Activated CD4-positive, alpha-beta memory T cell treated with anti-CD3 and anti-CD28 coated beads, Interleukin-2, amount 10 ng/mL, durations not matched to agents 7 days and 5 days (primary cell): ENCODE results near the gene MCUR1. TPM values are rescaled to one million over a fixed set of nuclear protein-coding genes. Genes with fewer than 3 reads are reported as not detected.
A peak's percentile ranks its signal among the peaks of the same experiment; 100 is the strongest.

Experiments used
- CTCF ChIA-PET: fragments of 350-600 bp; sonication (Branson Sonifier 250); formaldehyde crosslinking; loops from one replicate; lab custom pipeline; 2021; ENCODE audit warnings: antibody characterized with exemption, inconsistent platforms; lab: Charles Lee
- POLR2A ChIA-PET: fragments of 350-600 bp; sonication (Branson Sonifier 250); formaldehyde crosslinking; loops from one replicate; lab custom pipeline; 2021; ENCODE audit warnings: antibody characterized with exemption; lab: Charles Lee
- DNase-seq: peaks from one replicate; pipeline ENCODE4 v3.0.0-alpha.2; 2020
- H3K27ac Mint-ChIP-seq: one replicate; pipeline ENCODE4 v1.8.0; 2021; ENCODE audit warnings: mild to moderate bottlenecking, mixed read lengths
- H3K27me3 Mint-ChIP-seq: one replicate; pipeline ENCODE4 v1.8.0; 2021; ENCODE audit warnings: mixed read lengths
- H3K36me3 Mint-ChIP-seq: one replicate; pipeline ENCODE4 v1.8.0; 2021; ENCODE audit warnings: low read depth, mixed read lengths
- H3K4me1 Mint-ChIP-seq: one replicate; pipeline ENCODE4 v1.8.0; 2021; ENCODE audit warnings: mixed read lengths
- H3K4me3 Mint-ChIP-seq: one replicate; pipeline ENCODE4 v1.8.0; 2021; ENCODE audit warnings: mild to moderate bottlenecking, mixed read lengths
- H3K9me3 Mint-ChIP-seq: one replicate; pipeline ENCODE4 v1.8.0; 2021; ENCODE audit warnings: mixed read lengths
- total RNA-seq, 2 experiments: library from RNA; stranded (reverse); gene quantifications; one replicate each; pipeline ENCODE4 v1.2.3, GENCODE V29; 2021

Gene MCUR1
- total RNA-seq, 2 experiments from 2014 or later = 23.1 to 23.4 TPM

DNA sequence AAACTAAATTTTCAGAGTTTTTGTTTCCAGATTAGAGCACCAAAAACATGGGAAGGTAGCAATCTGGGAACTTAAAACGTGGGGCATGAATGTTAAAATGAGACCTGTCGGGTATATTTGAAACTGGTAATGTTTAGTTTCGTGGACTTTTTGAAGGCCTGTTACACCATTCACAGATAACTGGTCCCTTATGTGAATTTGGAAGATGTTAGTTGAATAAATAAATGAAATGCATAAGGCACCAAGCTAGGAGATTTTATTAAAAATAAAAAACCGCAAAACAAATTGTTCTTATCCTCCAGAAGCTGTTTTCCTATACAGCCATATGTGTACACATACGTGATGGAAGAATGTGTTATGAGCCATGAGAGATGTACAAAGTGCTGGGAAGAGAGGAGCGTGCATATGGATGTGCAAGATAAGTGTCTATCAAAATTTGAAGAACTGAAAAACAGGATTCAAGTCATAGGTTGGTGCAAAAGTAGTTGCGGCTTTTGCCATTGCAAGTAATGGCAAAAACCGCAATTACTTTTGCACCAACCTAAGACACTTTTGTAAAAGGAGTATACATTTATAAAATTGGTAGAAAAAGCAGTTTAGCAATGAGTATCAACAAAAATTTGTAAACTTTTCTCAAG is 700 bp upstream of the MCUR1 start:
- Mint-ChIP-seq H3K4me3 (peak overlapping the region; percentile 85), H3K27me3 (peaks cover 6% of the 10 kb centered on the region), H3K36me3 (no peaks in the 10 kb centered on the region), H3K27ac (peak overlapping the region; percentile 78), H3K9me3 (no peaks in the 10 kb centered on the region), H3K4me1 (peaks cover 36% of the 10 kb centered on the region)
- no peak for DNase-seq
- POLR2A ChIA-PET = interaction anchor here (0.6 to 2.7 kb wide), 8 partner anchors 20 to 241 kb away, joined by 3 to 17 read pairs (median 4); partner anchors contain the start of genes NOL7, RANBP9 and SIRT5
- CTCF ChIA-PET = interaction anchor here (1.1 to 2.2 kb wide), 5 partner anchors 13 to 241 kb away, joined by 3 to 11 read pairs (median 4); partner anchors contain the start of gene SIRT5

DNA sequence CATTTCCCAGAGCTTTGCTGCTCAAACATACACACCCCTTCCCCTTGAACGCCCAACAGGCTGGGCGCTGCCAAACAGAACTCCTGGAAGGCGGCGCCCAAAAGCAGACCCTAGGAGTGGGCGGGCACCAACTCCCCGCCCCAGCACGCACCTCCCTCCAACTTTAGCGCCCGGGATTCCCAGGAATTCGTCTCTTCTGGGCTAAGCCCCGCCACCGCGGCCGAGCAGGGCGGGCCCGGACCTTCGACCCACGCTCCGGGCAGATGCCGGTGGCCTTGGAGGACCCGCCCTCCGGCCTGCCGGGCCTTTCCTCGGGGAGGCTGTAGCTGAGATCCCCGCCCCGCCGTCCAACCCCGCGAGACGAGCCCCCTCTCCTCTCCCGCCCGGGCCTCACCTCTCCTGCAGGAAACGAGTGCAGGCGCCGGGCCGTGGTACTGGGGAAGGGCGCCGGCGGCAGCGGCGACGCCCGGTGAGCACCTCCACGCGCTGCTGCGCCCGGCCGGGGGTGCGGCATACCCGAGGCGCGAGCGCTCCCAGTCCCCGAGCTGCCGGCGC is 659 bp downstream of the MCUR1 start:
- ChIA-PET POLR2A (interaction anchor here (0.8 to 2.7 kb wide), 9 partner anchors 12 to 239 kb away, joined by 3 to 17 read pairs (median 4); partner anchors contain the start of genes NOL7, RANBP9 and SIRT5), CTCF (interaction anchor here (1.1 to 2.2 kb wide), 7 partner anchors 11 to 253 kb away, joined by 3 to 11 read pairs (median 4); partner anchors contain the start of genes NOL7 and SIRT5)
- Mint-ChIP-seq H3K4me3 (peak overlapping the region; percentile 85), H3K27ac (peak overlapping the region; percentile 75), H3K4me1 (peaks cover 36% of the 10 kb centered on the region), H3K9me3 (no peaks in the 10 kb centered on the region), H3K27me3 (peaks cover 6% of the 10 kb centered on the region), H3K36me3 (peaks cover 4% of the 10 kb centered on the region)
- DNase-seq = no peak

DNA sequence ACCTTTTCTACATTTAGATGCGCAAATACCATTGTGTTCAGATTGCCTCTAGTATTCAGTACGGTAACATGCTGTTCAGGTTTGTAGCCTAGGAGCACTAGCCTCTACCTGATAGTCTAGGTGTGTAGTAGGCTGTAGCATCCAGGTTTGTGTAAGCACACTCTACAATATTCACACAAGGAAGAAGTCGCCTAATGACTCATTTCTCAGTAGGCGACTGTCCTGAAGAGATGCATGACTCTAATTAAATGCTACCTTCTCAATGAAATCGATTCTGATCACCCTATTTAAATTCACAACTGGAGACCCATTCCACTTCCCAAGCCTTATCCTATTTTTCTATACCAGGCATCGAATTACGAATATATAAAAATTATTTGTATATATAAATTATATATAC is 1.3 kb downstream of the MCUR1 start:
- Mint-ChIP-seq H3K4me3 (peak overlapping the region; percentile 85), H3K27ac (no peak overlapping the region), H3K36me3 (peaks cover 9% of the 10 kb centered on the region), H3K4me1 (peaks cover 36% of the 10 kb centered on the region), H3K27me3 (peaks cover 2% of the 10 kb centered on the region), H3K9me3 (no peaks in the 10 kb centered on the region)
- DNase-seq = no peak
- ChIA-PET CTCF (interaction anchor here (1.2 to 1.3 kb wide), 2 partner anchors 197 to 254 kb away, joined by 4 to 7 read pairs; partner anchors contain the start of gene NOL7), POLR2A (interaction anchor here (0.8 to 2.7 kb wide), 5 partner anchors 11 to 197 kb away, joined by 3 to 17 read pairs (median 4); partner anchors contain the start of genes NOL7 and RANBP9)

DNA sequence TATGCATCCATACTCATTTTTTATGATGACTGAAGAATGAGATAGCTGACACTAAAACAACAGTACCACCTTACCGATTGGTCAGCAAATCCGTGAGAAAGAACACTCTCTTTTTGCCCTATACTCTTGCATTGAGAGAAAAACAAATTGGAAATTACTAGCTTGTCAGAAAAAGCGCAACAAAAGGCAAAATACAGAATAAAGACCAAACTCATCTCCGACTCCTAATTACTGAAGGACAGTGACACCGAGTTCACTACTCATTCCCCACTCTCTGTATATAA is 2.1 kb downstream of the MCUR1 start:
- CTCF ChIA-PET = interaction anchor here (1.0 to 2.1 kb wide), 2 partner anchors 11 to 17 kb away, joined by 3 to 12 read pairs; no protein-coding TSS in a partner anchor
- POLR2A ChIA-PET = interaction anchor here (0.7 kb wide), 1 partner anchor 103 kb away, joined by 3 read pairs; no protein-coding TSS in a partner anchor
- H3K4me3 Mint-ChIP-seq = no peak overlapping the region

DNA sequence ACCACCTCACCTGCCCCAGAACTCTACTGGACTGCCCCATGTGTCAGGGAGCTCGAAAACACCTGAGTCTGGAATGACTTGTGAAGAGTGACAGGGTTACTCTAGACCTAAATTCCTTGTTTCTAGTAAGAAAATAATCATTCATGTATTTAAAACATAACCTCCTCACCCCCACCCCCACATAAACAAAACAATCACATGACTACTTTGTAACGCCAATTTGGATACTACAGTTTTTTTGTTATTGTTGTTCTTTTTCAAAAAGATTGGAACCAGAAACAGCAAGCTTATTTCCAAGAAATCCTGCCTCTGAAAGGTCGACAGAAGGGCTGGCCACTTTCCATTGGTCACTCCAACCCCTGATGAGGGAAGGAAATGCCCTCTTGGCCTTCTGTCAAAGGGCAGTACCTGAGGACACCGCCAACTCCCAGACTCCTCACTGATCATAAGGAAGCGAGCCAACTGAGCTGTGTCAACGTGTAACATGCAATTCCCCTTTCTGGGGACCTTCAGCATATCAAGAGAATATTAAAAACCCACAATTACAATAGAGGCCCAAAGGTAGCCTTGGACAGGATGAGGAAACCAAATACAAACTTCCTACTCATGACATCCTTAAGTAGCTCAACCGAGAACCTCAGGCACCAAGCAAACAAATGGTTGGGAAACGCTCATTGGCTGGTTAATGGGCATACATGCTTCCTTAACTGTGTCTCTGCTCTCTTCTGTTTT is 2.6 kb downstream of the MCUR1 start:
- DNase-seq = no peak
- no peaks in the 10 kb centered on the region for H3K27me3 Mint-ChIP-seq
- H3K27ac Mint-ChIP-seq = no peak overlapping the region
- no peak overlapping the region for H3K4me3 Mint-ChIP-seq
- H3K4me1 Mint-ChIP-seq = peaks cover 36% of the 10 kb centered on the region
- H3K9me3 Mint-ChIP-seq = no peaks in the 10 kb centered on the region
- ChIA-PET POLR2A (interaction anchor here (0.7 to 1.2 kb wide), 2 partner anchors 100 to 102 kb away, joined by 3 to 6 read pairs; partner anchors contain the start of gene RANBP9), CTCF (interaction anchor here (1.0 to 2.1 kb wide), 3 partner anchors 10 to 255 kb away, joined by 3 to 12 read pairs (median 6); no protein-coding TSS in a partner anchor)
- peaks cover 9% of the 10 kb centered on the region for H3K36me3 Mint-ChIP-seq

More for the DNA sequence above, 2.1 kb downstream of the MCUR1 start:
- no peak overlapping the region for H3K27ac Mint-ChIP-seq
- no peaks in the 10 kb centered on the region for H3K9me3 Mint-ChIP-seq
- H3K27me3 Mint-ChIP-seq = no peaks in the 10 kb centered on the region
- H3K4me1 Mint-ChIP-seq = peaks cover 36% of the 10 kb centered on the region
- no peak for DNase-seq
- peaks cover 9% of the 10 kb centered on the region for H3K36me3 Mint-ChIP-seq

DNA sequence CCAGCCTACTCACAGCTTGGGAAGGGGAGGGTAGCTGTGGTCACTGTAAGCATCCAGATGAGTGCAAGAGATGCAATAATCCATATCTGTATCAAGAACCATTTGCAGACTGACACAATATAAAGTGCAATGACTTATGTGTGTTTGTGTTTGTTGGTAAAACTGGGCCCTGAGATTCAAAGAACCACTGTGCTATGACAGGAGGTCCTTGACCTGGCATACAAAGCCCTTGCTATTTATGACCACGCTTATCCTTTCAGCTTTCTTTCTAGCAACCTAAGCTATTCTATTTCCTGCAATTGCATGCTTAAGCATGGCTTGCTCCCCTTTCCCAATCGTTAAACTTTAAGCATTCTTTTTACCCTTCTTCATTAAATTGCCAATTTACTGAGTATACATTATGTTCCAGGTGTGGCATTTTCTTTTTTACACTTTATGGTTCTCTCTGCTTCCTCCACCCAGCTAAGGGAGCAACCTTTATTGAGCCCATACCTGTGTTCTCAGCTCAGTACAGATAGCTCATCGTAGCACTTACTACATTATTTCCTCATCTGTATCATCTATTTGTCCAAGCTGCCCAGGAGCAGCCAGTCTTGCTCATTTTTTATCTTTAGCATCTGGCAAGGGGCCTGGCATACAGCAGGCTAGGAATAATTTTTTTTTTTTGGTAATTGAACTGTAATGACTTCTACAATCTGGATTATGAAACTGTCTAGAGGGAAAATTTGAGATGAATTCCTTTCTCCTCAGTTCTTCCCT is 3.5 kb downstream of the MCUR1 start:
- Mint-ChIP-seq H3K27me3 (no peaks in the 10 kb centered on the region), H3K4me3 (no peak overlapping the region), H3K36me3 (peaks cover 9% of the 10 kb centered on the region), H3K4me1 (peaks cover 36% of the 10 kb centered on the region), H3K27ac (no peak overlapping the region), H3K9me3 (no peaks in the 10 kb centered on the region)
- CTCF ChIA-PET = interaction anchor here (1.2 to 2.1 kb wide), 3 partner anchors 15 to 256 kb away, joined by 4 to 12 read pairs (median 6); no protein-coding TSS in a partner anchor
- no peak for DNase-seq
- POLR2A ChIA-PET = interaction anchor here (1.2 kb wide), 1 partner anchor 99 kb away, joined by 6 read pairs; the partner anchor contains the start of gene RANBP9

DNA sequence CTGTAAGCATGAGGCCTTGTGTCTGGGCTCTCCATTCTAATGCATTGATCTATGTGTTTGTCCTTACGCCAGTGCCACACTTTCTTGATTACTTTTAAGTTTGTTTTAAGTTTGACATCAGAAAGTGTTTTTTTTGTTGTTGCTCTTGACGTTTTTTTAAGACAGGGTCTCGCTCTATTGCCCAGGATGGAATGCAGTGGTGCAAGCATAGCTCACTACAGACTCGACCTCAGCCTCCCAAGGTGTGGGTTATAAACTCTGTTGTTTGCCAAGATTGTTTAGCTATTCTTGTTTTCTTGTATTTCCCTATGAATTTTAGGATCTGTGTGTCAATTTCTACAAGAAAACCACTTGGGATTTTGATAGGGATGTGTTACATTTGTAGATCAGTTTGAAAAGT is 5.6 kb downstream of the MCUR1 start:
- CTCF ChIA-PET = interaction anchor here (3.7 kb wide), 1 partner anchor 14 kb away, joined by 19 read pairs; no protein-coding TSS in a partner anchor
- Mint-ChIP-seq H3K27me3 (no peaks in the 10 kb centered on the region), H3K27ac (no peak overlapping the region), H3K4me3 (no peak overlapping the region), H3K9me3 (no peaks in the 10 kb centered on the region), H3K36me3 (peaks cover 16% of the 10 kb centered on the region), H3K4me1 (peaks cover 29% of the 10 kb centered on the region)
- POLR2A ChIA-PET = no interaction called here
- no peak for DNase-seq

DNA sequence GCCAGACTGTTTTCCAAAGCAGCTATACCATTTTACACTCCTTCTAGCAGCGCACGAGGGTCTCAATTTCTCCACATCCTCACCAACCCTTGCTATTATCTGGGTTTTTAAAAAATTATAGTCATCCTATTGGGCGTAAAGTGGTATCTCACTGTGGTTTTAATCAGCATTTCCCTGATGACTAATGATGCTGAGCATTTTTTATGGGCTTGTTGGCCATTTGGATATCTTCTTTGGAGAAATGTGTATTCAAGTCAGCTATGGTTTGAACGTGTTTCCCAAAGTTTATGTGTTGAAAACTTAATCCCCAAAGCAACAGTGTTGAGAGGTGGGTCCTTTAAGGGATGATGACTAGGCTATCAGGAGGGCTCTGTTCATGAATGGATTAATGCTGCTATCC is 6.7 kb downstream of the MCUR1 start:
- Mint-ChIP-seq H3K9me3 (no peaks in the 10 kb centered on the region), H3K4me3 (no peak overlapping the region), H3K36me3 (peaks cover 20% of the 10 kb centered on the region), H3K27me3 (no peaks in the 10 kb centered on the region), H3K4me1 (peaks cover 21% of the 10 kb centered on the region), H3K27ac (no peak overlapping the region)
- ChIA-PET POLR2A (no interaction called here), CTCF (interaction anchor here (0.6 to 3.7 kb wide), 3 partner anchors 13 to 364 kb away, joined by 3 to 19 read pairs (median 3); no protein-coding TSS in a partner anchor)
- DNase-seq = no peak

DNA sequence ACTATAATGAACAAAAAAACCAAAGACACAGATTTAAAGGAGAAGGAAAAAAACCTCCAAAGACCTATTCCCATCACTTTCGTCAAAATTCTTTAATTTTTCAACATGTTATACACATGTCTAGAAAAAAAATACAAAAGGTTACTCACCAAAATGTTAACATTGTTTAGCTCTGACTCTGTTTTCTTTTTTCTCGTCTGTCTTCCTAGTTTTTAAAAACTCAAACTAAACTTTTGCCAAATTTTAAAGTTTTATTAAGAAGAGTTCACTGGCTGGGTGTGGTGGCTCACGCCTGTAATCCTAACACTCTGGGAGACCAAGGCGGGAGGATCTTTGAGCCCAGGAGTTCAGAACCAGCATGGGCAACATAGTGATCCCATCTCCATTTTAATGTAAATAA is 10.8 kb downstream of the MCUR1 start:
- ChIA-PET CTCF (interaction anchor here (1.5 kb wide), 1 partner anchor 8 kb away, joined by 6 read pairs; no protein-coding TSS in a partner anchor), POLR2A (no interaction called here)
- H3K36me3 Mint-ChIP-seq = peaks cover 29% of the 10 kb centered on the region

DNA sequence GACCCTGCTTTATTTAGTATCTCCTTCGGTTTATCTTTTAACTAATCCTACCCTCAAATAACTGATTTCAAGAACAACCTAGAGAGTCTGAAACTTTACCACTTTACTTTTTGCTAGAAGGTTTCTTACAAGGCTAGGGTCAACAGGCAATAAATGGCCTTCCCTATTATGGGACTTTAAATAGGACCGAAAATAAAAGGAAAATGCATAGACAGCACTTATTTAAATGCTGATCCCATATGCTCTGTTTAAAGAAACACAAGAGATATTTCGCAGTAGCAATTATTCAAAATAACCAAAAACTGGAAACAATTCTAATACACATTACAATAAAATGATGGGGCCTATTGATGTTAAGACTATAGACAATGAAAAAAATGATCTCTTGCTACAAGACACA is 13.7 kb downstream of the MCUR1 start:
- Mint-ChIP-seq H3K4me3 (no peak overlapping the region), H3K4me1 (peaks cover 1% of the 10 kb centered on the region), H3K36me3 (peaks cover 24% of the 10 kb centered on the region), H3K9me3 (no peaks in the 10 kb centered on the region), H3K27ac (no peak overlapping the region), H3K27me3 (no peaks in the 10 kb centered on the region)
- DNase-seq = no peak
- ChIA-PET POLR2A (no interaction called here), CTCF (no interaction called here)

More for the DNA sequence above, 10.8 kb downstream of the MCUR1 start:
- Mint-ChIP-seq H3K27me3 (no peaks in the 10 kb centered on the region), H3K4me3 (no peak overlapping the region), H3K27ac (no peak overlapping the region), H3K4me1 (no peaks in the 10 kb centered on the region), H3K9me3 (no peaks in the 10 kb centered on the region)
- no peak for DNase-seq

DNA sequence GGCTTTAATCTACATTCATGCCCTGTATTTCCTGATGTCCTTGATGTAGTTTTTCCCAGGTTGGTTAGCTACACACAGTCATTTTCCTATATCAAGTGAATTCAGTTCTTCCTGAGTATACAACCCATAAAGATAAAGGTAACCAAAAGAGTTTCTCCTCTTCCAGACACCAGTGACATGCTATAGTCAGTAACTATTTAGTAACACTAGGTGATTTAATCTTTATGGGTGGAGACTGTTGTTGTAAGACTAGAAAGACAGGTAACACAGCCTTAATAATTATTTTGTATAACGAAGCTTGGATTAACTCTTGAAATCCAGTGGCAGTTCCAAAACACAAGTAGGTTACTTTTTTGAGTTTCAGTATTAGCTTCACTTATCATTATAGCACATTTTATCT is 17.6 kb downstream of the MCUR1 start:
- CTCF ChIA-PET = interaction anchor here (0.7 to 3.2 kb wide), 3 partner anchors 77 to 268 kb away, joined by 3 to 11 read pairs (median 4); no protein-coding TSS in a partner anchor
- H3K9me3 Mint-ChIP-seq = no peaks in the 10 kb centered on the region
- H3K36me3 Mint-ChIP-seq = peaks cover 23% of the 10 kb centered on the region
- POLR2A ChIA-PET = no interaction called here
- no peak overlapping the region for H3K27ac Mint-ChIP-seq
- no peak overlapping the region for H3K4me3 Mint-ChIP-seq
- no peak for DNase-seq
- H3K27me3 Mint-ChIP-seq = no peaks in the 10 kb centered on the region
- H3K4me1 Mint-ChIP-seq = peaks cover 26% of the 10 kb centered on the region
